Liver (tissue), 9 donors: ENCODE results near the gene DENND1C. TPM values are rescaled to one million over a fixed set of nuclear protein-coding genes. Genes with fewer than 3 reads are reported as not detected.

Experiments
- DNase-seq: peaks from one replicate; pipeline ENCODE4 v3.0.0-alpha.2; 2017; ENCODE audit warnings: low spot score
- H3K27ac ChIP-seq, 2 donors: one replicate each; pipeline ENCODE4 v1.7.0; 2013; ENCODE audit warnings: inconsistent platforms in 2 of 2, low read length in 2 of 2, control low read depth in 1 of 2, low read depth in 1 of 2, mild to moderate bottlenecking in 1 of 2
- H3K27me3 ChIP-seq, 4 donors: one replicate each; pipeline versions ENCODE4 v1.6.1 to v1.7.0; 2013; ENCODE audit warnings: low read length in 3 of 4, inconsistent platforms in 1 of 4, mild to moderate bottlenecking in 1 of 4, moderate library complexity in 1 of 4; ENCODE audit not compliant: control insufficient read depth in 4 of 4, insufficient read depth in 4 of 4
- H3K36me3 ChIP-seq, 4 donors: one replicate each; pipeline versions ENCODE4 v1.6.1 to v1.7.0; 2013; ENCODE audit warnings: low read length in 3 of 4, mild to moderate bottlenecking in 3 of 4, low read depth in 1 of 4, moderate library complexity in 1 of 4; ENCODE audit not compliant: control insufficient read depth in 4 of 4, insufficient read depth in 3 of 4
- H3K4me1 ChIP-seq, 4 donors: one replicate each; pipeline versions ENCODE4 v1.6.1 to v1.7.0; 2013; ENCODE audit warnings: low read length in 3 of 4, mild to moderate bottlenecking in 3 of 4, moderate library complexity in 1 of 4; ENCODE audit not compliant: control insufficient read depth in 4 of 4, insufficient read depth in 4 of 4
- H3K4me3 ChIP-seq, 3 donors: one replicate each; pipeline versions ENCODE4 v1.6.1 to v1.7.0; 2013; ENCODE audit warnings: low read length in 3 of 3, control low read depth in 1 of 3, low read depth in 1 of 3, mild to moderate bottlenecking in 1 of 3
- H3K9ac ChIP-seq, 2 donors: one replicate each; pipeline ENCODE4 v1.7.0; 2013; ENCODE audit warnings: low read length in 2 of 2, mild to moderate bottlenecking in 2 of 2, moderate library complexity in 2 of 2, control low read depth in 1 of 2, low read depth in 1 of 2
- H3K9me3 ChIP-seq, 4 donors: one replicate each; pipeline versions ENCODE4 v1.6.1 to v1.7.0; 2013; ENCODE audit warnings: low read length in 3 of 4; ENCODE audit not compliant: control insufficient read depth in 4 of 4
- FOXA1 ChIP-seq: IDR thresholded peaks from 2 replicates; pipeline ENCODE4 v1.6.1; 2016; ENCODE audit warnings: antibody characterized with exemption
- FOXA2 ChIP-seq: IDR thresholded peaks from 2 replicates; pipeline ENCODE4 v1.6.1; 2016; ENCODE audit warnings: antibody characterized with exemption
- HNF4A ChIP-seq, 2 donors: conservative IDR thresholded peaks; 2 replicates each; pipeline ENCODE4 v1.6.1; 2016; ENCODE audit warnings: antibody characterized with exemption in 2 of 2, mild to moderate bottlenecking in 2 of 2
- HNF4G ChIP-seq: IDR thresholded peaks from 2 replicates; pipeline ENCODE4 v1.6.1; 2016; ENCODE audit warnings: antibody characterized with exemption
- JUND ChIP-seq, 2 donors: IDR thresholded peaks; 2 replicates each; pipeline ENCODE4 v1.6.1; 2016; ENCODE audit warnings: antibody characterized with exemption in 2 of 2
- RAD21 ChIP-seq, 2 donors: IDR thresholded peaks; 2 replicates each; pipeline ENCODE4 v1.6.1; 2016; ENCODE audit warnings: antibody characterized with exemption in 2 of 2, mild to moderate bottlenecking in 2 of 2
- RXRA ChIP-seq, 2 donors: IDR thresholded peaks; 2 replicates each; pipeline ENCODE4 v1.6.1; 2017 to 2018; ENCODE audit warnings: antibody characterized with exemption in 2 of 2, mild to moderate bottlenecking in 1 of 2
- SP1 ChIP-seq: IDR thresholded peaks from 2 replicates; pipeline ENCODE4 v1.6.1; 2018; ENCODE audit warnings: antibody characterized with exemption, mild to moderate bottlenecking
- TAF1 ChIP-seq: conservative IDR thresholded peaks from 2 replicates; pipeline ENCODE4 v1.6.1; 2016; ENCODE audit warnings: antibody characterized with exemption, mild to moderate bottlenecking
- YY1 ChIP-seq: IDR thresholded peaks from 2 replicates; pipeline ENCODE4 v1.6.1; 2016; ENCODE audit warnings: antibody characterized with exemption, mild to moderate bottlenecking
- WGBS: extraction: QIAGEN DNeasy Blood & Tissue Kit; methylation state at CpG from one replicate; pipeline ENCODE4 v1.1.7; 2013; 5-methylcytosine and 5-hydroxymethylcytosine counted together
- polyA plus RNA-seq, 2 donors: library from polyadenylated mRNA; stranded (reverse) in 1 of 2; unstranded in 1 of 2; fragments of 200-250 nt in 1 of 2; fragments of >200 nt in 1 of 2; fragmentation: Nextera tagmentation in 1 of 2; extraction: Ambion mirVana in 1 of 2; gene quantifications; one replicate each; pipeline versions ENCODE4 v1.2.1 to v1.2.3, GENCODE V29; 2013 to 2015
- total RNA-seq, 2 donors: library from RNA; depleted of rRNA; stranded (reverse); fragments of >200 nt; gene quantifications; one replicate each; pipeline ENCODE4 v1.2.3, GENCODE V29; 2014
- TF ChIP-seq, protein P1 (sequence below): fragments of 150-350 bp; IDR thresholded peaks from 2 replicates; pipeline ENCODE4 v1.5.1; 2017; ENCODE audit warnings: improper control_type of control experiment, low read depth, low read length; ENCODE audit not compliant: missing input control
- TF ChIP-seq, protein P2 (sequence below): IDR thresholded peaks from 2 replicates; pipeline ENCODE4 v1.6.1; 2016; ENCODE audit warnings: antibody characterized with exemption, mild to moderate bottlenecking
- TF ChIP-seq, protein P3 (sequence below): IDR thresholded peaks from 2 replicates; pipeline ENCODE4 v1.6.1; 2016; ENCODE audit warnings: antibody characterized with exemption
- donor health status: healthy.
- donor health status: healthy.
- donor health status: healthy.
- donor health status: healthy.
- donor health status: healthy.

DENND1C gene
- total and polyA plus RNA-seq, 4 donors = 0.99 to 1.5 (median 1.2) TPM

GRCh38 chr19:6475321-6476108 lies 6.1 kb downstream of the DENND1C start:
- DNase-seq = no peak

GRCh38 chr19:6473647-6474046 lies 7.9 kb downstream of the DENND1C start:
- no peaks in the 10 kb centered on the region for H3K9me3 ChIP-seq
- H3K4me1 ChIP-seq = peaks cover 0 to 17% (median 3%) of the 10 kb centered on the region in 4 donors
- H3K36me3 ChIP-seq = no peaks in the 10 kb centered on the region
- DNase-seq = no peak
- H3K9ac ChIP-seq = no peak overlapping the region
- no peak overlapping the region for H3K4me3 ChIP-seq
- whole genome bisulfite sequencing = 69% methylated on average over 9 of the region's 9 CpGs
- H3K27me3 ChIP-seq = no peaks in the 10 kb centered on the region
- no peak overlapping the region for H3K27ac ChIP-seq
- TF ChIP-seq FOXA2 = no peak
- TF ChIP-seq TAF1 = no peak
- no peak for TF ChIP-seq FOXA1
- TF ChIP-seq, protein P1, sequence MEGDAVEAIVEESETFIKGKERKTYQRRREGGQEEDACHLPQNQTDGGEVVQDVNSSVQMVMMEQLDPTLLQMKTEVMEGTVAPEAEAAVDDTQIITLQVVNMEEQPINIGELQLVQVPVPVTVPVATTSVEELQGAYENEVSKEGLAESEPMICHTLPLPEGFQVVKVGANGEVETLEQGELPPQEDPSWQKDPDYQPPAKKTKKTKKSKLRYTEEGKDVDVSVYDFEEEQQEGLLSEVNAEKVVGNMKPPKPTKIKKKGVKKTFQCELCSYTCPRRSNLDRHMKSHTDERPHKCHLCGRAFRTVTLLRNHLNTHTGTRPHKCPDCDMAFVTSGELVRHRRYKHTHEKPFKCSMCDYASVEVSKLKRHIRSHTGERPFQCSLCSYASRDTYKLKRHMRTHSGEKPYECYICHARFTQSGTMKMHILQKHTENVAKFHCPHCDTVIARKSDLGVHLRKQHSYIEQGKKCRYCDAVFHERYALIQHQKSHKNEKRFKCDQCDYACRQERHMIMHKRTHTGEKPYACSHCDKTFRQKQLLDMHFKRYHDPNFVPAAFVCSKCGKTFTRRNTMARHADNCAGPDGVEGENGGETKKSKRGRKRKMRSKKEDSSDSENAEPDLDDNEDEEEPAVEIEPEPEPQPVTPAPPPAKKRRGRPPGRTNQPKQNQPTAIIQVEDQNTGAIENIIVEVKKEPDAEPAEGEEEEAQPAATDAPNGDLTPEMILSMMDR = no peak
- TF ChIP-seq, protein P2, sequence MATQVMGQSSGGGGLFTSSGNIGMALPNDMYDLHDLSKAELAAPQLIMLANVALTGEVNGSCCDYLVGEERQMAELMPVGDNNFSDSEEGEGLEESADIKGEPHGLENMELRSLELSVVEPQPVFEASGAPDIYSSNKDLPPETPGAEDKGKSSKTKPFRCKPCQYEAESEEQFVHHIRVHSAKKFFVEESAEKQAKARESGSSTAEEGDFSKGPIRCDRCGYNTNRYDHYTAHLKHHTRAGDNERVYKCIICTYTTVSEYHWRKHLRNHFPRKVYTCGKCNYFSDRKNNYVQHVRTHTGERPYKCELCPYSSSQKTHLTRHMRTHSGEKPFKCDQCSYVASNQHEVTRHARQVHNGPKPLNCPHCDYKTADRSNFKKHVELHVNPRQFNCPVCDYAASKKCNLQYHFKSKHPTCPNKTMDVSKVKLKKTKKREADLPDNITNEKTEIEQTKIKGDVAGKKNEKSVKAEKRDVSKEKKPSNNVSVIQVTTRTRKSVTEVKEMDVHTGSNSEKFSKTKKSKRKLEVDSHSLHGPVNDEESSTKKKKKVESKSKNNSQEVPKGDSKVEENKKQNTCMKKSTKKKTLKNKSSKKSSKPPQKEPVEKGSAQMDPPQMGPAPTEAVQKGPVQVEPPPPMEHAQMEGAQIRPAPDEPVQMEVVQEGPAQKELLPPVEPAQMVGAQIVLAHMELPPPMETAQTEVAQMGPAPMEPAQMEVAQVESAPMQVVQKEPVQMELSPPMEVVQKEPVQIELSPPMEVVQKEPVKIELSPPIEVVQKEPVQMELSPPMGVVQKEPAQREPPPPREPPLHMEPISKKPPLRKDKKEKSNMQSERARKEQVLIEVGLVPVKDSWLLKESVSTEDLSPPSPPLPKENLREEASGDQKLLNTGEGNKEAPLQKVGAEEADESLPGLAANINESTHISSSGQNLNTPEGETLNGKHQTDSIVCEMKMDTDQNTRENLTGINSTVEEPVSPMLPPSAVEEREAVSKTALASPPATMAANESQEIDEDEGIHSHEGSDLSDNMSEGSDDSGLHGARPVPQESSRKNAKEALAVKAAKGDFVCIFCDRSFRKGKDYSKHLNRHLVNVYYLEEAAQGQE = no peak

More at GRCh38 chr19:6475321-6476108, 6.1 kb downstream of the DENND1C start:
- Histone ChIP-seq H3K27me3 (no peaks in the 10 kb centered on the region), H3K36me3 (no peaks in the 10 kb centered on the region), H3K9ac (no peak overlapping the region), H3K4me3 (no peak overlapping the region), H3K27ac (no peak overlapping the region), H3K9me3 (no peaks in the 10 kb centered on the region), H3K4me1 (peaks cover 0 to 17% (median 3%) of the 10 kb centered on the region in 4 donors)
- WGBS = 41% methylated on average over 52 of the region's 52 CpGs
- TF ChIP-seq TAF1 (no peak), YY1 (no peak), HNF4G (no peak), JUND (IDR thresholded peaks at IDR 0.05) (no peak), HNF4A (conservative IDR thresholded peaks at IDR 0.05) (no peak), RXRA (IDR thresholded peaks at IDR 0.05) (no peak), SP1 (no peak), RAD21 (IDR thresholded peaks at IDR 0.05) (no peak)
- TF ChIP-seq, protein P3, sequence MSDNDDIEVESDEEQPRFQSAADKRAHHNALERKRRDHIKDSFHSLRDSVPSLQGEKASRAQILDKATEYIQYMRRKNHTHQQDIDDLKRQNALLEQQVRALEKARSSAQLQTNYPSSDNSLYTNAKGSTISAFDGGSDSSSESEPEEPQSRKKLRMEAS = no peak
- TF ChIP-seq, protein P1 = no peak
